Right lobe of liver (tissue), 4 donors: ENCODE measurements around the gene TNS3.

Experiments used
- POLR2A ChIP-seq: fragments of 450-650 bp; IDR thresholded peaks from one replicate; pipeline ENCODE4 v1.6.1; 2017; ENCODE audit warnings: antibody characterized with exemption, mild to moderate bottlenecking
- TF ChIP-seq, protein P1 (sequence below), 4 donors: fragments of 200-600 bp in 3 of 4; fragments of 450-650 bp in 1 of 4; IDR thresholded peaks; one replicate each; pipeline versions ENCODE4 v1.5.1 to v1.8.0; 2016 to 2022; ENCODE audit warnings: antibody characterized with exemption in 4 of 4, mild to moderate bottlenecking in 2 of 4
- donor health status: DM: no; HTN: no; CAD: no.
- donor health status: DM: no; HTN: no; CAD: no.
- donor health status: DM: no; HTN: yes; CAD: no.

DNA sequence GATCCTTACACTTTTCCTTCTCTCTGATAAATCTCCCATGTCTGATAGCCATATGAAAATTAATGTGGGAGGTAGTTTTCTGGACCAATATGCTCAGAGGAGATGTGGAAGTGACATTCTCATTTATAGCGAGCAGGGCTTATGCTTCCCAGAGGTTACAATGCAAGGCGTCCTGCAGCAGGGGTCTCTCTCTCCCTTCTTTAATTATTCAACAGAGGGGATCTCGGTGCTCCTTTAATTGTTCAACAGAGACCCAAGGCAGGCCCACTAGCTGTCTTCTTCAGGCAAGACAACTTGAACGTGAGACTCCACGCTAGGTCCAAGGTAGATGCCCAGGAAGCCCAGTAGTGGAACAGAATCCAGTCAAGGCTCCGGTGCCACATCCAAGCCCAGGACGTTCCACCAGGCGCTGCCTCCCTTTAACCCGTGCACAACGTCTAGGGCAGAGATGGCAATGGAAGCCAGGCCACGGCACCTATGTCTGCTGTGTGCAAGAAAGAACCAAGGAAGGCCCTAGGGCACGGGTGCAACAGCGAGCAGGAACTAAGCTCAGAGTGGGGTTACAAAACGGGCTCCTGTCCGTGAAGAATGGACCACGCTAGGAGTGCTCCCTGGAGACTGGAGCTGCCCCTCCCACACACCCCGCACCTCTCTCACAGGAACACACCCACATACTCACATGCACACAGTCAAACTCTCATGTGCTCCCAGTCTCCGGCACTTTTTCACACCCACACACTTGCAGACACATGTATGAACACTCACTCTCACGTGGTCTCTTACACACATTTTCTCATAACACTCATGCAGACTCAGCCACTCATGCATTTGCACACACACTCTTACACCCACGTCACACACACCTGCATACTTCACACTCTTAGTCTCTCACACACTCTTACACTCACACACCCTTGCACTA, 230.4 kb downstream of the TNS3 start:
- TF ChIP-seq, protein P1, sequence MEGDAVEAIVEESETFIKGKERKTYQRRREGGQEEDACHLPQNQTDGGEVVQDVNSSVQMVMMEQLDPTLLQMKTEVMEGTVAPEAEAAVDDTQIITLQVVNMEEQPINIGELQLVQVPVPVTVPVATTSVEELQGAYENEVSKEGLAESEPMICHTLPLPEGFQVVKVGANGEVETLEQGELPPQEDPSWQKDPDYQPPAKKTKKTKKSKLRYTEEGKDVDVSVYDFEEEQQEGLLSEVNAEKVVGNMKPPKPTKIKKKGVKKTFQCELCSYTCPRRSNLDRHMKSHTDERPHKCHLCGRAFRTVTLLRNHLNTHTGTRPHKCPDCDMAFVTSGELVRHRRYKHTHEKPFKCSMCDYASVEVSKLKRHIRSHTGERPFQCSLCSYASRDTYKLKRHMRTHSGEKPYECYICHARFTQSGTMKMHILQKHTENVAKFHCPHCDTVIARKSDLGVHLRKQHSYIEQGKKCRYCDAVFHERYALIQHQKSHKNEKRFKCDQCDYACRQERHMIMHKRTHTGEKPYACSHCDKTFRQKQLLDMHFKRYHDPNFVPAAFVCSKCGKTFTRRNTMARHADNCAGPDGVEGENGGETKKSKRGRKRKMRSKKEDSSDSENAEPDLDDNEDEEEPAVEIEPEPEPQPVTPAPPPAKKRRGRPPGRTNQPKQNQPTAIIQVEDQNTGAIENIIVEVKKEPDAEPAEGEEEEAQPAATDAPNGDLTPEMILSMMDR (IDR thresholded peaks at IDR 0.05) = no peak
- no peak for TF ChIP-seq POLR2A
